Mesendoderm (in vitro differentiated cells): ENCODE measurements around the gene FTCD.

Experiments used
- DNase-seq: peaks from one replicate; pipeline ENCODE4 v3.0.0; 2013
- H2AK5ac ChIP-seq: 2 replicates; pipeline ENCODE4 v1.6.1; 2013; ENCODE audit warnings: low read length, inconsistent platforms
- H2BK120ac ChIP-seq: 2 replicates; pipeline ENCODE4 v1.6.1; 2013; ENCODE audit warnings: low read depth, mild to moderate bottlenecking, low read length, moderate library complexity, mixed read lengths
- H2BK15ac ChIP-seq: replicated peaks from 2 replicates; pipeline ENCODE4 v1.6.1; 2013; ENCODE audit warnings: low read depth, mild to moderate bottlenecking, moderate library complexity
- H2BK5ac ChIP-seq: 2 replicates; pipeline ENCODE4 v1.6.1; 2013; ENCODE audit warnings: low read length, inconsistent platforms
- H3K18ac ChIP-seq: 2 replicates; pipeline ENCODE4 v1.6.1; 2013; ENCODE audit warnings: mild to moderate bottlenecking, low read length, mixed read lengths
- H3K23ac ChIP-seq: one replicate; pipeline ENCODE4 v1.6.1; 2013; ENCODE audit warnings: low read length
- H3K27ac ChIP-seq: 2 replicates; pipeline ENCODE4 v1.5.1; 2013; ENCODE audit warnings: low read depth, mild to moderate bottlenecking, inconsistent platforms, low read length, moderate library complexity
- H3K27me3 ChIP-seq: 2 replicates; pipeline ENCODE4 v1.6.1; 2013; ENCODE audit warnings: low read length, control low read depth, mild to moderate bottlenecking, inconsistent platforms; ENCODE audit not compliant: insufficient read depth, poor library complexity
- H3K36me3 ChIP-seq: 2 replicates; pipeline ENCODE4 v1.6.1; 2013; ENCODE audit warnings: low read length, inconsistent platforms; ENCODE audit not compliant: control insufficient read depth, insufficient read depth
- H3K4ac ChIP-seq: one replicate; pipeline ENCODE4 v1.6.1; 2013; ENCODE audit warnings: low read depth, mild to moderate bottlenecking, low read length, moderate library complexity
- H3K4me1 ChIP-seq: 2 replicates; pipeline ENCODE4 v1.6.1; 2013; ENCODE audit warnings: low read depth, low read length, inconsistent platforms; ENCODE audit not compliant: control insufficient read depth
- H3K4me2 ChIP-seq: 2 replicates; pipeline ENCODE4 v1.6.1; 2013; ENCODE audit warnings: low read length
- H3K4me3 ChIP-seq: 2 replicates; pipeline ENCODE4 v1.5.1; 2013; ENCODE audit warnings: mild to moderate bottlenecking, low read length
- H3K56ac ChIP-seq: one replicate; pipeline ENCODE4 v1.6.1; 2013; ENCODE audit warnings: low read length
- H3K79me1 ChIP-seq: 2 replicates; pipeline ENCODE4 v1.6.1; 2013; ENCODE audit warnings: low read length, inconsistent platforms
- H3K79me2 ChIP-seq: 2 replicates; pipeline ENCODE4 v1.6.1; 2013; ENCODE audit warnings: mild to moderate bottlenecking, low read length; ENCODE audit not compliant: control insufficient read depth, insufficient read depth
- H3K9ac ChIP-seq: 2 replicates; pipeline ENCODE4 v1.6.1; 2013; ENCODE audit warnings: low read length, inconsistent platforms
- H4K5ac ChIP-seq: one replicate; pipeline ENCODE4 v1.6.1; 2013; ENCODE audit warnings: low read length
- H4K8ac ChIP-seq: one replicate; pipeline ENCODE4 v1.6.1; 2013; ENCODE audit warnings: low read depth, mild to moderate bottlenecking, control low read depth, low read length, moderate library complexity
- WGBS: extraction: QIAGEN DNeasy Blood & Tissue Kit; methylation state at CpG from one replicate; pipeline ENCODE4 v1.1.7; 2013; ENCODE audit warnings: low lambda C conversion rate, missing lambda C conversion rate; ENCODE audit not compliant: insufficient coverage; ENCODE audit errors: extremely low coverage; 5-methylcytosine and 5-hydroxymethylcytosine counted together

Gene FTCD

GRCh38 chr21:46095814-46096595 lies 59.4 kb downstream of the FTCD start:
- H3K27ac ChIP-seq = no peak overlapping the region
- peaks cover 11% of the 10 kb centered on the region for H3K79me1 ChIP-seq
- no peak overlapping the region for H2BK5ac ChIP-seq
- H2BK120ac ChIP-seq = no peak overlapping the region
- H3K23ac ChIP-seq = no peak overlapping the region
- H3K79me2 ChIP-seq = peaks cover 18% of the 10 kb centered on the region
- no peak overlapping the region for H3K18ac ChIP-seq
- no peak overlapping the region for H2AK5ac ChIP-seq
- no peak overlapping the region for H3K4me2 ChIP-seq
- peaks cover 2% of the 10 kb centered on the region for H3K4me1 ChIP-seq
- WGBS = no CpG with 5 or more reads among the region's 12 CpGs
- H2BK15ac ChIP-seq = no peak overlapping the region
- H3K27me3 ChIP-seq = no peaks in the 10 kb centered on the region
- no peak overlapping the region for H3K4me3 ChIP-seq
- H3K56ac ChIP-seq = no peak overlapping the region
- H3K4ac ChIP-seq = no peak overlapping the region
- H4K5ac ChIP-seq = no peak overlapping the region
- no peak overlapping the region for H3K9ac ChIP-seq
- no peak for DNase-seq
- no peak overlapping the region for H4K8ac ChIP-seq
- H3K36me3 ChIP-seq = no peaks in the 10 kb centered on the region

- no peak overlapping the region for H3K23ac ChIP-seq
- no peak overlapping the region for H3K4ac ChIP-seq
- H3K27ac ChIP-seq = no peak overlapping the region
- no peaks in the 10 kb centered on the region for H3K27me3 ChIP-seq
- no peak overlapping the region for H2AK5ac ChIP-seq
- no peak overlapping the region for H3K9ac ChIP-seq
- no CpG with 5 or more reads among the region's 16 CpGs for WGBS
- H3K18ac ChIP-seq = no peak overlapping the region
- no peak overlapping the region for H3K56ac ChIP-seq
- H3K79me1 ChIP-seq = peaks cover 3% of the 10 kb centered on the region
- H3K4me1 ChIP-seq = no peaks in the 10 kb centered on the region
- H3K79me2 ChIP-seq = peaks cover 11% of the 10 kb centered on the region
- H2BK15ac ChIP-seq = no peak overlapping the region
- H3K4me2 ChIP-seq = no peak overlapping the region
- H4K8ac ChIP-seq = no peak overlapping the region
- DNase-seq = no peak
- no peak overlapping the region for H3K4me3 ChIP-seq
- no peak overlapping the region for H4K5ac ChIP-seq
- H2BK5ac ChIP-seq = no peak overlapping the region
- H3K36me3 ChIP-seq = no peaks in the 10 kb centered on the region
- H2BK120ac ChIP-seq = no peak overlapping the region
These were observed 60.2 kb downstream of the FTCD start for GRCh38 chr21:46095083-46095719.

GRCh38 chr21:46094401-46095082 lies 60.8 kb downstream of the FTCD start:
- Histone ChIP-seq H3K4me2 (no peak overlapping the region), H3K79me1 (no peaks in the 10 kb centered on the region), H3K4me3 (no peak overlapping the region), H3K27me3 (no peaks in the 10 kb centered on the region), H2BK120ac (no peak overlapping the region), H4K8ac (no peak overlapping the region), H3K18ac (no peak overlapping the region), H3K27ac (no peak overlapping the region), H3K36me3 (no peaks in the 10 kb centered on the region), H3K23ac (no peak overlapping the region), H3K79me2 (peaks cover 4% of the 10 kb centered on the region), H3K4me1 (no peaks in the 10 kb centered on the region), H2BK15ac (no peak overlapping the region), H3K9ac (no peak overlapping the region), H3K4ac (no peak overlapping the region), H3K56ac (no peak overlapping the region), H2AK5ac (no peak overlapping the region), H2BK5ac (no peak overlapping the region), H4K5ac (no peak overlapping the region)
- WGBS = no CpG with 5 or more reads among the region's 14 CpGs
- DNase-seq = no peak

- Histone ChIP-seq H4K8ac (no peak overlapping the region), H3K4me2 (no peak overlapping the region), H3K36me3 (no peaks in the 10 kb centered on the region), H3K27me3 (no peaks in the 10 kb centered on the region), H2BK5ac (no peak overlapping the region), H3K18ac (no peak overlapping the region), H3K23ac (no peak overlapping the region), H3K79me2 (peaks cover 2% of the 10 kb centered on the region), H2BK15ac (no peak overlapping the region), H3K56ac (no peak overlapping the region), H3K9ac (no peak overlapping the region), H3K4me3 (no peak overlapping the region), H3K4ac (no peak overlapping the region), H3K27ac (no peak overlapping the region), H3K79me1 (no peaks in the 10 kb centered on the region), H4K5ac (no peak overlapping the region), H2BK120ac (no peak overlapping the region), H2AK5ac (no peak overlapping the region), H3K4me1 (no peaks in the 10 kb centered on the region)
- no CpG with 5 or more reads among the region's 11 CpGs for WGBS
- no peak for DNase-seq
These were observed 61.5 kb downstream of the FTCD start for GRCh38 chr21:46093668-46094400.

GRCh38 chr21:46092811-46093667 lies 62.3 kb downstream of the FTCD start:
- no peak for DNase-seq
- no peak overlapping the region for H4K5ac ChIP-seq
- no peak overlapping the region for H2BK120ac ChIP-seq
- H4K8ac ChIP-seq = no peak overlapping the region
- H3K79me1 ChIP-seq = no peaks in the 10 kb centered on the region
- H2BK5ac ChIP-seq = no peak overlapping the region
- no peak overlapping the region for H3K4me3 ChIP-seq
- H3K4me1 ChIP-seq = no peaks in the 10 kb centered on the region
- no peak overlapping the region for H2AK5ac ChIP-seq
- no peak overlapping the region for H3K56ac ChIP-seq
- H3K18ac ChIP-seq = no peak overlapping the region
- no peak overlapping the region for H3K9ac ChIP-seq
- no peaks in the 10 kb centered on the region for H3K36me3 ChIP-seq
- no peak overlapping the region for H3K23ac ChIP-seq
- H3K27me3 ChIP-seq = no peaks in the 10 kb centered on the region
- H2BK15ac ChIP-seq = no peak overlapping the region
- no peak overlapping the region for H3K27ac ChIP-seq
- H3K4ac ChIP-seq = no peak overlapping the region
- H3K79me2 ChIP-seq = no peaks in the 10 kb centered on the region
- no CpG with 5 or more reads among the region's 11 CpGs for WGBS
- no peak overlapping the region for H3K4me2 ChIP-seq
